Measurements from ENCODE around the gene SLC48A1. TPM values are rescaled to one million over a fixed set of nuclear protein-coding genes. Genes with fewer than 3 reads are reported as not detected.

Gene SLC48A1
- total and polyA plus RNA-seq, 10 of the 15 experiments (the other 5 are each of a cell fraction or from before 2014, with no cell fraction given): 1.1 to 4.9 (median 1.9) TPM

DNA sequence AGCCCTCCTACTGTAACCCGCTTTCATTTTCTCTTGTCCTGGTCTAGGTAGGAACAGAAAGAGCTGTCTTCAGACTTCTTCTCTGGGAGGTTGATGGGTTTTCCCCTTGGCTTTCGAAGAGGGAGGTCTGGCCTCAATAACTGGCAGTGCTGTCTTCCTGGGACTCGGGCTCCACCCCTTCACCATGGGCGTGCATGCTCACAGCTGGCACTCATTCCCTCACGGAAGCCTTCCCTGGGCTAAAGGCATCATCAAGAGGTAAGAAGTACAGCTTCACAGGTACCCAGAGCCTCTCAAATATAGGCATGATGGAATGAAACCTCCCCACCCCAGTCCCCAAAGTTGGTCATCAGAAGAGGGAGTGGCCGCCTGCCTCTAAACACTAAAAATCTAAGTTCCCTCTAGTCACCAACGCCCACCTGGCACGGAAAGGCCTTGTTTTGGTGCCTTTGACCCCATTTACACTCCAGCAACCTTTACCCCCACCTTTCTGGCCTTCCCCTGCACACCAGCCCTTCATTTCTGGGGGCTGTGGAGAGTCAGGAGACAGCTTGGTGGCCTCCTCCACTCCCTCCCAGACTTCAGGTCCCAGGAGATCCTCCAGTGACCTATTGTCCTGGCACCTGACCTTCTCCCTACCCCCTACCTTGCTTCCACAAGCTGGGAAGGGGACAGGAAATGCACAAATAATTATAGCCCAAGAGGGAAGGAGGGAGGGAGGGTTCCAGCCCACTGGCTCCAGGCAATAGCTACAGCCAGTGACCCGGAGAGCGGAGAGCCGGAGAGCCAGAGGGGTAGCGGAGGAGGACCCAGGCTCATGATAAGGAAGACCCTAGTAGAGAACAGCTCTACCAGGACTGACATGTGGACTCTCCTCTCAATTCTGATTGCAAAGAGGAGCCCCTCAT, 17.1 kb upstream of the SLC48A1 start:
- in situ Hi-C loops (cut with MboI): no loop called here
- peak; percentile 75 for DNase-seq (ENCODE audit: low read depth, low spot score)
- POLR2A ChIA-PET: interaction anchor here (0.7 to 2.4 kb wide), 15 partner anchors 9 to 540 kb away, joined by 3 to 14 read pairs (median 4); partner anchors contain the start of gene RPAP3
- TF ChIP-seq, protein P1, sequence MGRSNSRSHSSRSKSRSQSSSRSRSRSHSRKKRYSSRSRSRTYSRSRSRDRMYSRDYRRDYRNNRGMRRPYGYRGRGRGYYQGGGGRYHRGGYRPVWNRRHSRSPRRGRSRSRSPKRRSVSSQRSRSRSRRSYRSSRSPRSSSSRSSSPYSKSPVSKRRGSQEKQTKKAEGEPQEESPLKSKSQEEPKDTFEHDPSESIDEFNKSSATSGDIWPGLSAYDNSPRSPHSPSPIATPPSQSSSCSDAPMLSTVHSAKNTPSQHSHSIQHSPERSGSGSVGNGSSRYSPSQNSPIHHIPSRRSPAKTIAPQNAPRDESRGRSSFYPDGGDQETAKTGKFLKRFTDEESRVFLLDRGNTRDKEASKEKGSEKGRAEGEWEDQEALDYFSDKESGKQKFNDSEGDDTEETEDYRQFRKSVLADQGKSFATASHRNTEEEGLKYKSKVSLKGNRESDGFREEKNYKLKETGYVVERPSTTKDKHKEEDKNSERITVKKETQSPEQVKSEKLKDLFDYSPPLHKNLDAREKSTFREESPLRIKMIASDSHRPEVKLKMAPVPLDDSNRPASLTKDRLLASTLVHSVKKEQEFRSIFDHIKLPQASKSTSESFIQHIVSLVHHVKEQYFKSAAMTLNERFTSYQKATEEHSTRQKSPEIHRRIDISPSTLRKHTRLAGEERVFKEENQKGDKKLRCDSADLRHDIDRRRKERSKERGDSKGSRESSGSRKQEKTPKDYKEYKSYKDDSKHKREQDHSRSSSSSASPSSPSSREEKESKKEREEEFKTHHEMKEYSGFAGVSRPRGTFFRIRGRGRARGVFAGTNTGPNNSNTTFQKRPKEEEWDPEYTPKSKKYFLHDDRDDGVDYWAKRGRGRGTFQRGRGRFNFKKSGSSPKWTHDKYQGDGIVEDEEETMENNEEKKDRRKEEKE (IDR thresholded peaks at IDR 0.05): no peak
- TF ChIP-seq NFIC (IDR thresholded peaks at IDR 0.05; ENCODE audit: low read depth, low read length): 0 out of 2 replicates have a peak, but pooled peaks have one; percentile 24
- TF ChIP-seq ZNF207 (IDR thresholded peaks at IDR 0.05; ENCODE audit: borderline replicate concordance): no peak
- TF ChIP-seq, protein P2, sequence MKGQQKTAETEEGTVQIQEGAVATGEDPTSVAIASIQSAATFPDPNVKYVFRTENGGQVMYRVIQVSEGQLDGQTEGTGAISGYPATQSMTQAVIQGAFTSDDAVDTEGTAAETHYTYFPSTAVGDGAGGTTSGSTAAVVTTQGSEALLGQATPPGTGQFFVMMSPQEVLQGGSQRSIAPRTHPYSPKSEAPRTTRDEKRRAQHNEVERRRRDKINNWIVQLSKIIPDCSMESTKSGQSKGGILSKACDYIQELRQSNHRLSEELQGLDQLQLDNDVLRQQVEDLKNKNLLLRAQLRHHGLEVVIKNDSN (IDR thresholded peaks at IDR 0.05; ENCODE audit: borderline replicate concordance, extremely low read length, insufficient read depth, low read depth, low read length): no peak
- TF ChIP-seq PAX5 (IDR thresholded peaks at IDR 0.05; ENCODE audit: borderline replicate concordance, low read depth, low read length): no peak
- peak; percentile 29; the same call in 1 of the 2 replicates for TF ChIP-seq HDGF (IDR thresholded peaks at IDR 0.05)
- TF ChIP-seq BCL11A (IDR thresholded peaks at IDR 0.05; ENCODE audit: low read depth, low read length): no peak
- no peak for TF ChIP-seq POLR2AphosphoS2 (IDR thresholded peaks at IDR 0.05; ENCODE audit: low read depth, low read length)
- TF ChIP-seq ZNF622 (IDR thresholded peaks at IDR 0.05): no peak
- no peak for TF ChIP-seq SMAD5 (IDR thresholded peaks at IDR 0.05; ENCODE audit: low read depth)
- TF ChIP-seq POLR2A (IDR thresholded peaks at IDR 0.05; ENCODE audit: low read depth, low read length): 0 out of 2 replicates have a peak, but pooled peaks have one; percentile 38
- TF ChIP-seq, protein P3, sequence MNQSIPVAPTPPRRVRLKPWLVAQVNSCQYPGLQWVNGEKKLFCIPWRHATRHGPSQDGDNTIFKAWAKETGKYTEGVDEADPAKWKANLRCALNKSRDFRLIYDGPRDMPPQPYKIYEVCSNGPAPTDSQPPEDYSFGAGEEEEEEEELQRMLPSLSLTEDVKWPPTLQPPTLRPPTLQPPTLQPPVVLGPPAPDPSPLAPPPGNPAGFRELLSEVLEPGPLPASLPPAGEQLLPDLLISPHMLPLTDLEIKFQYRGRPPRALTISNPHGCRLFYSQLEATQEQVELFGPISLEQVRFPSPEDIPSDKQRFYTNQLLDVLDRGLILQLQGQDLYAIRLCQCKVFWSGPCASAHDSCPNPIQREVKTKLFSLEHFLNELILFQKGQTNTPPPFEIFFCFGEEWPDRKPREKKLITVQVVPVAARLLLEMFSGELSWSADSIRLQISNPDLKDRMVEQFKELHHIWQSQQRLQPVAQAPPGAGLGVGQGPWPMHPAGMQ (IDR thresholded peaks at IDR 0.05; ENCODE audit: borderline replicate concordance): no peak
- TF ChIP-seq SUPT20H (IDR thresholded peaks at IDR 0.05; ENCODE audit: borderline replicate concordance, control insufficient read depth, low read depth, low read length): no peak
- TF ChIP-seq KDM1A (IDR thresholded peaks at IDR 0.05; ENCODE audit: borderline replicate concordance): no peak
- TF ChIP-seq ZNF384 (IDR thresholded peaks at IDR 0.05; ENCODE audit: borderline replicate concordance, low read depth, low read length): no peak
- TF ChIP-seq FOS (IDR thresholded peaks at IDR 0.05; ENCODE audit: borderline replicate concordance, extremely low read depth, insufficient read length): no peak
- TF ChIP-seq RBBP5 (conservative IDR thresholded peaks at IDR 0.05): no peak
- TF ChIP-seq JUND (IDR thresholded peaks at IDR 0.05; ENCODE audit: low read depth, low read length): no peak
- TF ChIP-seq ZNF274 (IDR thresholded peaks at IDR 0.05; ENCODE audit: insufficient read depth, insufficient read length): no peak

More for the DNA sequence above, 17.1 kb upstream of the SLC48A1 start:
- FAIRE-seq (peak; percentile 97), ATAC-seq (peak; percentile 80)
- no peaks in the 10 kb centered on the region for H4K20me1 ChIP-seq (ENCODE audit: control insufficient read depth, insufficient read depth)
- no peaks in the 10 kb centered on the region for H3K9me3 ChIP-seq (replicated peaks; ENCODE audit: control insufficient read depth, insufficient read depth, low read length)
- H3K27me3 ChIP-seq (replicated peaks in 1 of 2; ENCODE audit: control insufficient read depth in 2 of 2, insufficient read depth in 2 of 2, low read length in 1 of 2): no peaks in the 10 kb centered on the region
- H3K4me1 ChIP-seq (ENCODE audit: control insufficient read depth, insufficient read depth, low read length): peaks cover 46% of the 10 kb centered on the region
- peak overlapping the region; percentile 82 for H3K4me2 ChIP-seq (ENCODE audit: control insufficient read depth, insufficient read depth)
- H2AFZ ChIP-seq (ENCODE audit: control insufficient read depth, low read depth, low read length): peak overlapping the region; percentile 75
- intact Hi-C loops (cut with micrococcal nuclease; ENCODE audit: unreplicated experiment): loop anchor here (1.0 kb wide), 1 partner anchor 14 kb away; no protein-coding TSS in a partner anchor
- H3K27ac ChIP-seq (ENCODE audit: control insufficient read depth, insufficient read depth): peak overlapping the region; percentile 76
- peak overlapping the region; percentile 50 for H3K4me3 ChIP-seq
- H3K9ac ChIP-seq (ENCODE audit: control insufficient read depth, insufficient read depth, low read length): peak overlapping the region; percentile 32; the same call in 1 of the 2 replicates
- WGBS (ENCODE audit: insufficient coverage, insufficient replicate concordance, low lambda C conversion rate, missing lambda C conversion rate): 34% methylated on average over 12 of the region's 12 CpGs
- CTCF ChIA-PET: interaction anchor here (1.0 to 14.5 kb wide), 10 partner anchors 12 to 433 kb away, joined by 3 to 507 read pairs (median 20); partner anchors contain the start of genes RPAP3 and SLC48A1
- SMC1A ChIA-PET (ENCODE audit: uncharacterized antibody, unreplicated experiment): interaction anchor here (0.7 to 12.2 kb wide), 15 partner anchors 8 to 105 kb away, joined by 3 to 277 read pairs (median 4); partner anchors contain the start of gene RPAP3
- no TSS peak for BruUV-seq (replicated peaks)
- no peaks in the 10 kb centered on the region for H3K36me3 ChIP-seq (ENCODE audit: control insufficient read depth in 2 of 2, insufficient read depth in 2 of 2, low read length in 1 of 2)
- no peaks in the 10 kb centered on the region for H3K79me2 ChIP-seq (ENCODE audit: control insufficient read depth, insufficient read depth, low read length)
- RAD21 ChIA-PET (ENCODE audit: unreplicated experiment): interaction anchor here (0.8 to 12.6 kb wide), 17 partner anchors 13 to 129 kb away, joined by 3 to 237 read pairs (median 4); partner anchors contain the start of genes ENDOU, RPAP3 and SLC48A1
